ENCODE data around the gene IL22RA2. TPM values are rescaled to one million over a fixed set of nuclear protein-coding genes. Genes with fewer than 3 reads are reported as not detected.

The IL22RA2 gene
- polyA plus RNA-seq, 3 donors: not detected

DNA sequence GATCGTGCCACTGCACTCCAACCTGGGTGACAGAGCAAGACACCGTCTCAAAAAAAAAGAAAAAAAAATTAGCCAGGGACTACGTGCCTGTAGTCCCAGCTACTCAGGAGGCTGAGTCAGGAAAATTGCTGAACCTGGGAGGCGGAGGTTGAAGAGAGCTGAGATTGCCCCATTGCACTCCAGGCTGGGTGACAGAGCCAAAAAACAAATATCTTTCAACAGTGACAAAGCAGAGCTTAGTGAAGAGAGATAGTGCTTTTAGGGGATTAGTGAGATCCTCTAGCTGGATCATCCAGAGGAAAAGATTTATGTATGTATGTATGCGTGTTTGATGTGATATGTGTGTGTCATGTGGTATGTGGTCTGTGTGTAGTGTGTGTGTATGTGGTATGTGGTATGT lies 56.6 kb downstream of the IL22RA2 start:
- intact Hi-C loops (cut with micrococcal nuclease): no loop called here
- no peak for DNase-seq
- no peak overlapping the region for H3K9ac ChIP-seq (ENCODE audit: insufficient read depth, low read length, poor library complexity, severe bottlenecking)
- no peak overlapping the region for H2AFZ ChIP-seq (ENCODE audit: insufficient read depth, low read depth, low read length, poor library complexity, severe bottlenecking)
- Mint-ChIP-seq H3K27ac (no peak overlapping the region), H3K27me3 (ENCODE audit: low read depth in 3 of 3) (peaks cover 0 to 6% (median 3%) of the 10 kb centered on the region in 3 donors), H3K36me3 (no peaks in the 10 kb centered on the region), H3K4me1 (peaks cover 2% of the 10 kb centered on the region), H3K9me3 (peaks cover 9 to 32% (median 24%) of the 10 kb centered on the region in 7 donors), H3K4me3 (no peak overlapping the region)
- H3K9me3 ChIP-seq (replicated peaks in 1 of 2; ENCODE audit: control insufficient read depth in 1 of 2, insufficient read depth in 1 of 2, low read length in 2 of 2): peaks cover 5 to 20% of the 10 kb centered on the region in 2 donors
- H3K36me3 ChIP-seq (replicated peaks in 1 of 2; ENCODE audit: control insufficient read depth in 1 of 2, insufficient read depth in 2 of 2, low read length in 2 of 2): no peaks in the 10 kb centered on the region
- H4K20me1 ChIP-seq (ENCODE audit: insufficient read depth, low read length): no peaks in the 10 kb centered on the region
- peaks cover 0 to under 1% of the 10 kb centered on the region in 2 donors for H3K27me3 ChIP-seq (ENCODE audit: control insufficient read depth in 2 of 2, insufficient read depth in 2 of 2, low read length in 2 of 2)
- no peak overlapping the region for H3K4me3 ChIP-seq (replicated peaks in 1 of 3; ENCODE audit: low read depth in 2 of 3, low read length in 3 of 3)
- no peak overlapping the region for H3K4me2 ChIP-seq (replicated peaks; ENCODE audit: extremely low read depth, low read length, poor library complexity, severe bottlenecking)
- no peaks in the 10 kb centered on the region for H3K79me2 ChIP-seq (ENCODE audit: insufficient read depth, low read length)
- 100% methylated on average over 3 of the region's 5 CpGs for WGBS (ENCODE audit: insufficient coverage)
- no peak overlapping the region for H3K27ac ChIP-seq (ENCODE audit: low read depth in 1 of 2, low read length in 2 of 2)
- no peaks in the 10 kb centered on the region for H3K4me1 ChIP-seq (ENCODE audit: control insufficient read depth in 1 of 2, insufficient read depth in 2 of 2, low read length in 2 of 2)
- TF ChIP-seq, protein P1, sequence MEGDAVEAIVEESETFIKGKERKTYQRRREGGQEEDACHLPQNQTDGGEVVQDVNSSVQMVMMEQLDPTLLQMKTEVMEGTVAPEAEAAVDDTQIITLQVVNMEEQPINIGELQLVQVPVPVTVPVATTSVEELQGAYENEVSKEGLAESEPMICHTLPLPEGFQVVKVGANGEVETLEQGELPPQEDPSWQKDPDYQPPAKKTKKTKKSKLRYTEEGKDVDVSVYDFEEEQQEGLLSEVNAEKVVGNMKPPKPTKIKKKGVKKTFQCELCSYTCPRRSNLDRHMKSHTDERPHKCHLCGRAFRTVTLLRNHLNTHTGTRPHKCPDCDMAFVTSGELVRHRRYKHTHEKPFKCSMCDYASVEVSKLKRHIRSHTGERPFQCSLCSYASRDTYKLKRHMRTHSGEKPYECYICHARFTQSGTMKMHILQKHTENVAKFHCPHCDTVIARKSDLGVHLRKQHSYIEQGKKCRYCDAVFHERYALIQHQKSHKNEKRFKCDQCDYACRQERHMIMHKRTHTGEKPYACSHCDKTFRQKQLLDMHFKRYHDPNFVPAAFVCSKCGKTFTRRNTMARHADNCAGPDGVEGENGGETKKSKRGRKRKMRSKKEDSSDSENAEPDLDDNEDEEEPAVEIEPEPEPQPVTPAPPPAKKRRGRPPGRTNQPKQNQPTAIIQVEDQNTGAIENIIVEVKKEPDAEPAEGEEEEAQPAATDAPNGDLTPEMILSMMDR (IDR thresholded peaks at IDR 0.05): no peak

DNA sequence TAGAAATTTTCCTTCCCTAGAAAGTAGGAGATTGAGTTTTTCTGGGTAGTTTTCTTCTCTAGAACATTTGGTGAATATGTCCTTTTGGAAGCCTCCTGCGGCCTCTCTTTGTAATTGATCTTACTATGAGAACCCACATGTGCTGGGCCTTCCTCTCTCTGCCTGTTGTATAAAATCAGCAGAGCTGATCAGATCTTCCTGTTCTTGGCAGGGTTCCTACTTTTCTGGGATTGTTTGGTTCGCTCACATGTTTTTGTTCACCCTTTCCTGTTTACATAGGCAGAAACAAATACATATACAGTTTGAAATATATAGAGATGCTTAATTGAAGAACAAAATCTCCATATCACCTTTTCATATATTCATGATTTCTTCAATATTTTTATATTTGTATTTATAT lies 57.8 kb downstream of the IL22RA2 start:
- Mint-ChIP-seq H3K27me3 (ENCODE audit: low read depth in 3 of 3) (peaks cover 3 to 6% (median 3%) of the 10 kb centered on the region in 3 donors), H3K36me3 (no peaks in the 10 kb centered on the region), H3K4me1 (no peaks in the 10 kb centered on the region), H3K9me3 (peaks cover 9 to 29% (median 24%) of the 10 kb centered on the region in 7 donors), H3K27ac (no peak overlapping the region), H3K4me3 (no peak overlapping the region)
- 100% methylated on average over 1 of the region's 2 CpGs for WGBS (ENCODE audit: insufficient coverage)
- H3K27ac ChIP-seq (ENCODE audit: low read depth in 1 of 2, low read length in 2 of 2): no peak overlapping the region
- H3K27me3 ChIP-seq (ENCODE audit: control insufficient read depth in 2 of 2, insufficient read depth in 2 of 2, low read length in 2 of 2): peaks cover 0 to 2% of the 10 kb centered on the region in 2 donors
- no peaks in the 10 kb centered on the region for H3K4me1 ChIP-seq (ENCODE audit: control insufficient read depth in 1 of 2, insufficient read depth in 2 of 2, low read length in 2 of 2)
- no peak for DNase-seq
- no peaks in the 10 kb centered on the region for H3K79me2 ChIP-seq (ENCODE audit: insufficient read depth, low read length)
- H3K9me3 ChIP-seq (replicated peaks in 1 of 2; ENCODE audit: control insufficient read depth in 1 of 2, insufficient read depth in 1 of 2, low read length in 2 of 2): peaks cover 5 to 20% of the 10 kb centered on the region in 2 donors
- H3K9ac ChIP-seq (ENCODE audit: insufficient read depth, low read length, poor library complexity, severe bottlenecking): no peak overlapping the region
- TF ChIP-seq, protein P1 (IDR thresholded peaks at IDR 0.05): no peak
- H3K36me3 ChIP-seq (replicated peaks in 1 of 2; ENCODE audit: control insufficient read depth in 1 of 2, insufficient read depth in 2 of 2, low read length in 2 of 2): no peaks in the 10 kb centered on the region
- no peak overlapping the region for H3K4me2 ChIP-seq (replicated peaks; ENCODE audit: extremely low read depth, low read length, poor library complexity, severe bottlenecking)
- intact Hi-C loops (cut with micrococcal nuclease): no loop called here
- no peak overlapping the region for H2AFZ ChIP-seq (ENCODE audit: insufficient read depth, low read depth, low read length, poor library complexity, severe bottlenecking)
- H3K4me3 ChIP-seq (replicated peaks in 1 of 3; ENCODE audit: low read depth in 2 of 3, low read length in 3 of 3): no peak overlapping the region
- no peaks in the 10 kb centered on the region for H4K20me1 ChIP-seq (ENCODE audit: insufficient read depth, low read length)

All from CD14-positive monocyte (primary cell).